ENCODE data around the gene FBXO28.

The FBXO28 gene

GRCh38 chr1:224081604-224082003 is 32.3 kb upstream of the FBXO28 start:
- H3K36me3 ChIP-seq (ENCODE audit: control insufficient read depth, insufficient read depth, low read length) = no peaks in the 10 kb centered on the region
- no peaks in the 10 kb centered on the region for H3K4me1 ChIP-seq (ENCODE audit: control insufficient read depth, insufficient read depth, low read length)
- H3K4me3 ChIP-seq (ENCODE audit: low read depth, low read length) = no peak overlapping the region
- no peaks in the 10 kb centered on the region for H3K9me3 ChIP-seq (ENCODE audit: control insufficient read depth, insufficient read depth, low read length)
- no peak overlapping the region for H3K9ac ChIP-seq (ENCODE audit: low read depth, low read length)
- no peaks in the 10 kb centered on the region for H3K27me3 ChIP-seq (ENCODE audit: control insufficient read depth, insufficient read depth, low read length)

DNA sequence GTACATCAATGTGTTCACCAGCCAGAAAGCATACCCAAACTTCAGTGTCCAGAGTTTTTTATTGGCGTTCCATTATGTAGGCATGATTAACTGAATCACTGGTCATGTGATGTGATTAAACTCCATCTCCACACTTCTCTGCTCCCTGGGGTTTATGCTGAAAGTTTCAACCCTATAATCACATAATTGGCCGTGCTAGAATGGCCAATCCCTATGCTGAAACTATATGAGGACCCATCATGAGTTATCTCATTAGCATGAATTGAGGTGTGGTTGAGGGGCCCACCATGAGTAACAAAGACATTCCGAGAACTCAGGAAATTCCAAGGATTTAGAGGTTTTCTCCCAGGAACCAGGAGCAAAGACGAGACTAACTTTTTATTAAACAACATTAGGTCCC is 31.8 kb upstream of the FBXO28 start:
- no peaks in the 10 kb centered on the region for H3K9me3 ChIP-seq (ENCODE audit: control insufficient read depth, insufficient read depth, low read length)

GRCh38 chr1:224084867-224085266 is 29.0 kb upstream of the FBXO28 start:
- no peaks in the 10 kb centered on the region for H3K4me1 ChIP-seq (ENCODE audit: control insufficient read depth, insufficient read depth, low read length)
- no peaks in the 10 kb centered on the region for H3K36me3 ChIP-seq (ENCODE audit: control insufficient read depth, insufficient read depth, low read length)
- no peak overlapping the region for H3K9ac ChIP-seq (ENCODE audit: low read depth, low read length)
- H3K27me3 ChIP-seq (ENCODE audit: control insufficient read depth, insufficient read depth, low read length) = no peaks in the 10 kb centered on the region
- no peaks in the 10 kb centered on the region for H3K9me3 ChIP-seq (ENCODE audit: control insufficient read depth, insufficient read depth, low read length)
- H3K4me3 ChIP-seq (ENCODE audit: low read depth, low read length) = no peak overlapping the region

More for the DNA sequence above, 31.8 kb upstream of the FBXO28 start:
- Histone ChIP-seq H3K27me3 (ENCODE audit: control insufficient read depth, insufficient read depth, low read length) (no peaks in the 10 kb centered on the region), H3K36me3 (ENCODE audit: control insufficient read depth, insufficient read depth, low read length) (no peaks in the 10 kb centered on the region), H3K4me3 (ENCODE audit: low read depth, low read length) (no peak overlapping the region), H3K9ac (ENCODE audit: low read depth, low read length) (no peak overlapping the region), H3K4me1 (ENCODE audit: control insufficient read depth, insufficient read depth, low read length) (no peaks in the 10 kb centered on the region)

DNA sequence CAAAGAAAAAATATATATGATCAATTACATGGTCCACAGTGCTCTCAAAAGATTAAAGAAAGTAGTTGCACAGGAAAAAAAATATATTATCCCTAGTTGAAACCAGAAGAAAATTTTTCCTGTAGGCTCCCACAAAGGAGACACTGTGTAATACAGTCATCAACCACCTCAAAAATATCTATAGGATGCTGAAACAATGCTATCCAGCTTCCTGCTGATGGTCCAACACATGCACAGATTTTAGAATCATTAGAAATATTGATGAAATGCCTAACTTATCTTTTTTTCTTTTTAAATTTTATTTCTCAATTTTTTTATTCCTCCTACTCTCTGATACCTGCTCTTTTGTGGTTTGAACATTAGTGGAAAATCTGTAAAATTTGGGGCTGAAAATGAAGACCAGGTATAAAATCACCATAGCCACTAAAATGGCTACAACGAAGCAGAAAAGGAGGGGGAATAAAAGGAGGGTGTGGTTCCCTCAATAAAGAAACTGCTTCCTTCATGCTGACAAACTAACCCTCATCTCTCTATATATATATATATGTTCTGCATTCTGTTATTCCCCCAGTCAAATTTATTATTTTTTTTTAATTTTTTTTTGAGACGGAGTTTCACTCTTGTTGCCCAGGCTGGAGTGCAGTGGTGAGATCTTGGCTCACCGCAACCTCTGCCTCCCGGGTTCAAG is 28.3 kb upstream of the FBXO28 start:
- Histone ChIP-seq H3K9me3 (ENCODE audit: control insufficient read depth, insufficient read depth, low read length) (no peaks in the 10 kb centered on the region), H3K27me3 (ENCODE audit: control insufficient read depth, insufficient read depth, low read length) (no peaks in the 10 kb centered on the region), H3K36me3 (ENCODE audit: control insufficient read depth, insufficient read depth, low read length) (no peaks in the 10 kb centered on the region), H3K4me1 (ENCODE audit: control insufficient read depth, insufficient read depth, low read length) (no peaks in the 10 kb centered on the region), H3K9ac (ENCODE audit: low read depth, low read length) (no peak overlapping the region), H3K4me3 (ENCODE audit: low read depth, low read length) (no peak overlapping the region)

DNA sequence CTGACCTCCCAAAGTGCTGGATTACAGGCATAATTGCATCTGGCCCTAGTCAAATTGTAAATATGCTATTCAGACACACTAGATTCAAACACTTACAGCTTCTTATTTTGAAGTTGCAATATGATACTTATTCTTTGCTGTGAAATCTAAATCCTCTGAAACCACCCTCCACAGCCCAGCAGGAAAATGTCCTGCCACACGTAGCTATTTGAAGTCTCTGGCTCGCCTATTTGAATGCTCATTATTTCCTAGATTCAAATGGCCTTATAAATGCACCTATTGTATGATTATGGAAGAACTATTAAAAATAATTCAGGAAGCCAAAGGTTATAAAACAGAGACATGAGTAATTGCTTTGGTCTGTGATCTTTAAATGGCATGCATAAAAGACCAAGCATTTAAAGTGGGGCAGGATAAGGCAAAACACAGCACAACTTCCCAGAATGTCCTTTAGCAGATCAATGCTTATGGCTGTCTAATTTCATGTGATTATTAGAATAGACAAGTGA is 26.6 kb upstream of the FBXO28 start:
- Histone ChIP-seq H3K9me3 (ENCODE audit: control insufficient read depth, insufficient read depth, low read length) (no peaks in the 10 kb centered on the region), H3K4me1 (ENCODE audit: control insufficient read depth, insufficient read depth, low read length) (no peaks in the 10 kb centered on the region), H3K27me3 (ENCODE audit: control insufficient read depth, insufficient read depth, low read length) (no peaks in the 10 kb centered on the region), H3K9ac (ENCODE audit: low read depth, low read length) (no peak overlapping the region), H3K36me3 (ENCODE audit: control insufficient read depth, insufficient read depth, low read length) (no peaks in the 10 kb centered on the region), H3K4me3 (ENCODE audit: low read depth, low read length) (no peak overlapping the region)

- H3K4me1 ChIP-seq (ENCODE audit: control insufficient read depth, insufficient read depth, low read length) = no peaks in the 10 kb centered on the region
- no peaks in the 10 kb centered on the region for H3K36me3 ChIP-seq (ENCODE audit: control insufficient read depth, insufficient read depth, low read length)
- H3K9ac ChIP-seq (ENCODE audit: low read depth, low read length) = no peak overlapping the region
- no peaks in the 10 kb centered on the region for H3K27me3 ChIP-seq (ENCODE audit: control insufficient read depth, insufficient read depth, low read length)
- H3K9me3 ChIP-seq (ENCODE audit: control insufficient read depth, insufficient read depth, low read length) = no peaks in the 10 kb centered on the region
- H3K4me3 ChIP-seq (ENCODE audit: low read depth, low read length) = no peak overlapping the region
Observed at GRCh38 chr1:224089583-224089982, 24.3 kb upstream of the FBXO28 start.

DNA sequence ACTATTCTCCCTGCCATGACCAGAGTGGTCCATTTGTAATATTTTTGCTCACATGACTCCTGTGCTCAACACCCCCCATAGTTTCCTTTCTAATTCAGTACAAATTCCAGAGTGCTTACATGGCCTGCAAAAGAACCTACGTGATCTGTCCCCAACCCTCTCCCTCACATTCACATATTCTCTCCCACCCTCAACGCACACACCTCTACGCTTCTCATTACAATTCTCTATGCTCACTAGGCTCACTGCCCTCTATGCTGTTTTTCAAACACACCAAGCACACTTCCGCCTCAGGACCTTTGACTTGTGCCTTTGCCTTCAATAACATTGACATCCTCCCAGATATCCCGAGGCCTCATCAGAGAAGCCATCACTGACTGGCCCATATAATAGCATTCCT is 23.8 kb upstream of the FBXO28 start:
- Histone ChIP-seq H3K4me1 (ENCODE audit: control insufficient read depth, insufficient read depth, low read length) (no peaks in the 10 kb centered on the region), H3K27me3 (ENCODE audit: control insufficient read depth, insufficient read depth, low read length) (no peaks in the 10 kb centered on the region), H3K36me3 (ENCODE audit: control insufficient read depth, insufficient read depth, low read length) (no peaks in the 10 kb centered on the region), H3K9ac (ENCODE audit: low read depth, low read length) (no peak overlapping the region), H3K9me3 (ENCODE audit: control insufficient read depth, insufficient read depth, low read length) (no peaks in the 10 kb centered on the region), H3K4me3 (ENCODE audit: low read depth, low read length) (no peak overlapping the region)

- H3K9me3 ChIP-seq (ENCODE audit: control insufficient read depth, insufficient read depth, low read length) = no peaks in the 10 kb centered on the region
- H3K27me3 ChIP-seq (ENCODE audit: control insufficient read depth, insufficient read depth, low read length) = no peaks in the 10 kb centered on the region
- no peaks in the 10 kb centered on the region for H3K4me1 ChIP-seq (ENCODE audit: control insufficient read depth, insufficient read depth, low read length)
- H3K4me3 ChIP-seq (ENCODE audit: low read depth, low read length) = no peak overlapping the region
- no peaks in the 10 kb centered on the region for H3K36me3 ChIP-seq (ENCODE audit: control insufficient read depth, insufficient read depth, low read length)
- H3K9ac ChIP-seq (ENCODE audit: low read depth, low read length) = no peak overlapping the region
Observed at GRCh38 chr1:224092111-224092510, 21.8 kb upstream of the FBXO28 start.

GRCh38 chr1:224092601-224093000 is 21.3 kb upstream of the FBXO28 start:
- Histone ChIP-seq H3K36me3 (ENCODE audit: control insufficient read depth, insufficient read depth, low read length) (no peaks in the 10 kb centered on the region), H3K4me3 (ENCODE audit: low read depth, low read length) (no peak overlapping the region), H3K9me3 (ENCODE audit: control insufficient read depth, insufficient read depth, low read length) (no peaks in the 10 kb centered on the region), H3K9ac (ENCODE audit: low read depth, low read length) (no peak overlapping the region), H3K27me3 (ENCODE audit: control insufficient read depth, insufficient read depth, low read length) (no peaks in the 10 kb centered on the region), H3K4me1 (ENCODE audit: control insufficient read depth, insufficient read depth, low read length) (no peaks in the 10 kb centered on the region)

DNA sequence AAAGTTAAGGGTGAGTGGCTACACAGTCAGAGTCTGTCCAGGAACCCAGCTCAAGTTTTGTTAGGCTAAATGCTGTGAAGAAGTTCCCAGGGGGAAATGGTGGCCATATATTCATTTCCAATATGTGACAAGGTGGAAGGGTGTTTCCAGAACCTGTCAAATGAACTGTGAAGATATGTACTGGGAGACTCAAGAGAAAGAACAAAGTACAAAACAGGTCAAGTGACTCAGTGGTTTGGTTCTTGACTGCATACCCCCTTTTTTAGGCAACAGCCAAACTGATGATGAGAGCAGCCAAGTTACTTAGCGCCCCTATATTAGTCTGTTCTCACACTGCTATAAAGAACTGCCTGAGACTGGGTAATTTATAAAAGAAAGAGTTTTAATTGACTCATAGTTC is 18.6 kb upstream of the FBXO28 start:
- Histone ChIP-seq H3K4me1 (ENCODE audit: control insufficient read depth, insufficient read depth, low read length) (no peaks in the 10 kb centered on the region), H3K27me3 (ENCODE audit: control insufficient read depth, insufficient read depth, low read length) (no peaks in the 10 kb centered on the region), H3K9me3 (ENCODE audit: control insufficient read depth, insufficient read depth, low read length) (no peaks in the 10 kb centered on the region), H3K36me3 (ENCODE audit: control insufficient read depth, insufficient read depth, low read length) (no peaks in the 10 kb centered on the region), H3K9ac (ENCODE audit: low read depth, low read length) (no peak overlapping the region), H3K4me3 (ENCODE audit: low read depth, low read length) (no peak overlapping the region)

GRCh38 chr1:224095867-224096266 is 18.0 kb upstream of the FBXO28 start:
- Histone ChIP-seq H3K4me1 (ENCODE audit: control insufficient read depth, insufficient read depth, low read length) (no peaks in the 10 kb centered on the region), H3K27me3 (ENCODE audit: control insufficient read depth, insufficient read depth, low read length) (no peaks in the 10 kb centered on the region), H3K36me3 (ENCODE audit: control insufficient read depth, insufficient read depth, low read length) (no peaks in the 10 kb centered on the region)

DNA sequence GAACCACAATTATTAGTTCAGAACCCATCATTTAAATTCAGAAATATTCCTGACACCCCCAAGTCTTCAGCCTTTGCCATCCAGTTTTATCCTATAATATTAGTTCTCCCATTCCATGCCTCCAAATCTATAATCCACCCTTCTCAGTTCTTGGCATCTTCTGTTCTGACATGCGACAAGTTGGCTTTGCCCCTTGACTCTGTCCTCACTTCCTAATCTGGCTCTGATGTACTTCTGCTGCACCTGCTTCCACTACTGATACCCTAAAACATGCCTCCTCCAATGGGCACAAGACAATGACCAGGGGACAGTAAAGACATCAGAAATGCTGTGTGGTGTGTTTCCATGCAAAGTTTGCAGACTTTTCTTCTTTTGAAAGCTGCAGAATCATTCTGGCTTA is 17.1 kb upstream of the FBXO28 start:
- Histone ChIP-seq H3K36me3 (ENCODE audit: control insufficient read depth, insufficient read depth, low read length) (no peaks in the 10 kb centered on the region), H3K9me3 (ENCODE audit: control insufficient read depth, insufficient read depth, low read length) (no peaks in the 10 kb centered on the region), H3K9ac (ENCODE audit: low read depth, low read length) (no peak overlapping the region), H3K4me1 (ENCODE audit: control insufficient read depth, insufficient read depth, low read length) (no peaks in the 10 kb centered on the region), H3K27me3 (ENCODE audit: control insufficient read depth, insufficient read depth, low read length) (no peaks in the 10 kb centered on the region), H3K4me3 (ENCODE audit: low read depth, low read length) (no peak overlapping the region)

More at GRCh38 chr1:224095867-224096266, 18.0 kb upstream of the FBXO28 start:
- Histone ChIP-seq H3K9ac (ENCODE audit: low read depth, low read length) (no peak overlapping the region), H3K9me3 (ENCODE audit: control insufficient read depth, insufficient read depth, low read length) (no peaks in the 10 kb centered on the region), H3K4me3 (ENCODE audit: low read depth, low read length) (no peak overlapping the region)
